GM23248 (cell line): ENCODE data around the gene RPRM. TPM values are rescaled to one million over a fixed set of nuclear protein-coding genes. Genes with fewer than 3 reads are reported as not detected.

Source experiments
- DNase-seq: peaks from one replicate; pipeline ENCODE4 v3.0.0-alpha.2; 2015
- H2AFZ ChIP-seq: fragments of 200-600 bp; sonication (generic); 2 replicates; pipeline ENCODE4 v1.6.1; 2016; ENCODE audit warnings: antibody characterized with exemption
- H3F3A ChIP-seq: fragments of 200-600 bp; sonication (generic); 2 replicates; pipeline ENCODE4 v1.6.1; 2016; ENCODE audit warnings: mild to moderate bottlenecking, antibody characterized with exemption, mixed run types; ENCODE audit not compliant: insufficient read depth
- H3K27ac ChIP-seq: fragments of 200-600 bp; sonication (generic); 2 replicates; pipeline ENCODE4 v1.5.1; 2016; ENCODE audit warnings: mild to moderate bottlenecking
- H3K27me3 ChIP-seq: fragments of 200-600 bp; sonication (generic); replicated peaks from 2 replicates; pipeline ENCODE4 v1.6.1; 2016; ENCODE audit warnings: mild to moderate bottlenecking; ENCODE audit not compliant: insufficient read depth
- H3K36me3 ChIP-seq: fragments of 200-600 bp; sonication (generic); 2 replicates; pipeline ENCODE4 v1.6.1; 2016; ENCODE audit warnings: low read depth, mild to moderate bottlenecking
- H3K4me1 ChIP-seq: fragments of 200-600 bp; sonication (generic); 2 replicates; pipeline ENCODE4 v1.6.1; 2016; ENCODE audit warnings: mild to moderate bottlenecking; ENCODE audit not compliant: insufficient read depth
- H3K4me2 ChIP-seq: fragments of 200-600 bp; sonication (generic); one replicate; pipeline ENCODE4 v1.6.1; 2016; ENCODE audit warnings: mild to moderate bottlenecking; ENCODE audit not compliant: unreplicated experiment
- H3K4me3 ChIP-seq: fragments of 200-600 bp; sonication (generic); 2 replicates; pipeline ENCODE4 v1.5.1; 2016; ENCODE audit warnings: mild to moderate bottlenecking
- H3K79me2 ChIP-seq: fragments of 200-600 bp; sonication (generic); 2 replicates; pipeline ENCODE4 v1.6.1; 2016; ENCODE audit warnings: mild to moderate bottlenecking; ENCODE audit not compliant: insufficient read depth
- H3K9ac ChIP-seq: fragments of 200-600 bp; sonication (generic); 2 replicates; pipeline ENCODE4 v1.6.1; 2016; ENCODE audit warnings: mild to moderate bottlenecking
- H3K9me2 ChIP-seq: fragments of 200-600 bp; sonication (generic); 2 replicates; pipeline ENCODE4 v1.6.1; 2016; ENCODE audit warnings: mixed run types, mild to moderate bottlenecking, moderate library complexity; ENCODE audit not compliant: insufficient read depth
- H3K9me3 ChIP-seq: fragments of 200-600 bp; sonication (generic); one replicate; pipeline ENCODE4 v1.6.1; 2017; ENCODE audit warnings: low read depth
- H4K20me1 ChIP-seq: fragments of 200-600 bp; sonication (generic); 2 replicates; pipeline ENCODE4 v1.6.0; 2016; ENCODE audit not compliant: insufficient read depth
- EZH2 ChIP-seq: fragments of 200-600 bp; sonication (generic); IDR thresholded peaks from 2 replicates; pipeline ENCODE4 v1.6.1; 2018; ENCODE audit warnings: antibody characterized with exemption, mild to moderate bottlenecking; ENCODE audit not compliant: insufficient read depth, poor library complexity, severe bottlenecking
- EZH2phosphoT487 ChIP-seq: fragments of 200-600 bp; sonication (generic); IDR thresholded peaks from 2 replicates; pipeline ENCODE4 v1.6.1; 2018; ENCODE audit warnings: antibody characterized with exemption, moderate library complexity, mild to moderate bottlenecking, low read depth; ENCODE audit not compliant: insufficient read depth
- WGBS, 2 experiments: methylation state at CpG; one replicate each; pipeline ENCODE4 v1.1.6; 2015 to 2017; ENCODE audit warnings: low lambda C conversion rate in 2 of 2, low coverage in 1 of 2; ENCODE audit errors: missing lambda C conversion rate in 2 of 2; 5-methylcytosine and 5-hydroxymethylcytosine counted together
- in situ Hi-C: fragments of 300-500 bp; cut with MboI; formaldehyde crosslinking; loops from 2 replicates; pipeline ENCODE4 v1.15.0; 2020
- polyA plus RNA-seq: library from polyadenylated mRNA; unstranded; fragments of >200 nt; fragmentation: Nextera tagmentation; extraction: Ambion mirVana; gene quantifications from 2 replicates; pipeline ENCODE4 v1.2.1, GENCODE V29; 2016
- total RNA-seq: library from RNA; depleted of rRNA; stranded (reverse); fragments of >200 nt; shearing (Covaris generic); gene quantifications from 2 replicates; pipeline ENCODE4 v1.2.3, GENCODE V29; 2014

The RPRM gene
- total and polyA plus RNA-seq, 2 experiments from 2014 or later = not detected

DNA sequence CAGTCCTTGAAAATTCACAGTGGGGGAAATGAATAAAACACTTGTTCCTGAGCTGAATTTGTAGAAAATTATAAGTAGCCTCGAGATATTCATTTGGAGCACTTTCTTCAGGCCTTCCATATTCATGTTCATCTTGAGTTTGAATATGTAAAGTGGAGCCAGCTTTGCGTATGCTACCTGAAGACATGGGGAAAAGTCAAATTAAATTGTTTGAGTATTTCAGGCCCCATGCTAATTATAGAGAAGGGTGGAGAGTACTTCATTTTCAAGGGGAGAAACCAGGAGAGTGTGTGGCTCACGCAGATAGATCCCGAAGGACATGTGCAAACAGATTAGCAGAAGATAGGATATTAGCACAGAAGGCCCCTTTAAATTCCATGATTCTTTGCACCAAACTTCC is 7.7 kb downstream of the RPRM start:
- in situ Hi-C loops = no loop called here
- no peak for TF ChIP-seq EZH2phosphoT487
- TF ChIP-seq EZH2 = no peak
- Histone ChIP-seq H3K9me3 (no peaks in the 10 kb centered on the region), H3K4me1 (no peaks in the 10 kb centered on the region), H3K4me3 (no peak overlapping the region), H3F3A (no peaks in the 10 kb centered on the region), H3K9me2 (no peaks in the 10 kb centered on the region), H3K79me2 (no peaks in the 10 kb centered on the region), H3K4me2 (no peak overlapping the region), H3K9ac (no peak overlapping the region), H3K36me3 (no peaks in the 10 kb centered on the region), H3K27ac (no peak overlapping the region), H3K27me3 (peaks cover 12% of the 10 kb centered on the region), H4K20me1 (no peaks in the 10 kb centered on the region), H2AFZ (no peak overlapping the region)
- 46 to 53% methylated on average over 4 of the region's 4 CpGs for WGBS, 2 experiments
- no peak for DNase-seq

DNA sequence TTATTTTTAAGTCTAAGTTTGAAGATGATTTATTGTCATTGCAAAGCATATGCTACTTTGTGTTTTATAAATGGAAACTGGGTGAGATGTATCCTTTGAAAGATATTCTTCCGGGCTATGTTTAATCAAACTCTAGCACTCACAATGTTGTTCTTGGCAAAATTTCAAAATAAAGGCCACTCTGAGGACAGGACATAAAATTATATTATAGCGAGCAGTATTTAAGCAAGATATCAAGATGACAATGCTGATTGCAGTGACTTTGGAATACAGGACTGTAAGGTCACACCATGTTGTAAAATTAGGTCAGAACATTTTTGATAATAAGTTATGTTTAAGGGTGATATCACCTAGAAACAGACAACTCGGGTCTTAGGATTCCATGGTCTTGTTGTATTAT is 14.2 kb downstream of the RPRM start:
- Histone ChIP-seq H3F3A (no peaks in the 10 kb centered on the region), H3K27ac (no peak overlapping the region), H2AFZ (no peak overlapping the region), H3K9me2 (no peaks in the 10 kb centered on the region), H3K9me3 (no peaks in the 10 kb centered on the region), H3K4me1 (no peaks in the 10 kb centered on the region), H3K36me3 (no peaks in the 10 kb centered on the region), H3K27me3 (no peaks in the 10 kb centered on the region), H3K4me3 (no peak overlapping the region), H3K79me2 (no peaks in the 10 kb centered on the region), H3K4me2 (no peak overlapping the region), H3K9ac (no peak overlapping the region), H4K20me1 (no peaks in the 10 kb centered on the region)
- no peak for TF ChIP-seq EZH2
- TF ChIP-seq EZH2phosphoT487 = no peak
- in situ Hi-C loops = no loop called here
- no peak for DNase-seq
- WGBS, 2 experiments = 38 to 42% methylated on average over 3 of the region's 3 CpGs

GRCh38 chr2:153462338-153462859 is 16.2 kb downstream of the RPRM start:
- Histone ChIP-seq H3K9ac (no peak overlapping the region), H2AFZ (no peak overlapping the region), H3K27me3 (no peaks in the 10 kb centered on the region), H4K20me1 (no peaks in the 10 kb centered on the region), H3F3A (no peaks in the 10 kb centered on the region), H3K27ac (no peak overlapping the region), H3K4me3 (no peak overlapping the region), H3K79me2 (no peaks in the 10 kb centered on the region), H3K9me2 (no peaks in the 10 kb centered on the region), H3K4me2 (no peak overlapping the region), H3K4me1 (no peaks in the 10 kb centered on the region), H3K36me3 (no peaks in the 10 kb centered on the region), H3K9me3 (no peaks in the 10 kb centered on the region)
- 41 to 49% methylated on average over 2 of the region's 2 CpGs for WGBS, 2 experiments
- no peak for DNase-seq
- TF ChIP-seq EZH2 = no peak
- in situ Hi-C loops = no loop called here

DNA sequence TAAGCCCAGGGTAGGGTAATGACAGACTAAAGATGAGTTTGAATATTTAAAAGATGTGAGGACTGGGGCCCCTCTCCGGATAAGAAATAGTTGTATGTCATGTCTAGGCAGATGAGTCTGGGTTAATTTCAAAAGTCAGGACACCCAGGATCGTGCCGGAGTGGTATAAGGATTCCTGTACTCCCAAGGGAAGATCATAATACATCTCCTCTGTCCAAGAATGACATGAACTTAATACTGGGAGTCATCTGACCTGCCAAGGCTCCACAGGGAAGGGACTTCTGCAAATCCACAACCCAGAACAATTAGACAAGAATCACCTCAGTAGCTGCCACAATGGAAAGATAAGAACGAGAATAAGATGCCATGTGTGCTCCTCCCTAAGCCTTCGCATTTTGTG is 17.1 kb downstream of the RPRM start:
- no peak overlapping the region for H3K4me3 ChIP-seq
- no peaks in the 10 kb centered on the region for H4K20me1 ChIP-seq
- H3K36me3 ChIP-seq = no peaks in the 10 kb centered on the region
- no peak overlapping the region for H2AFZ ChIP-seq
- no peaks in the 10 kb centered on the region for H3F3A ChIP-seq
- DNase-seq = no peak
- H3K79me2 ChIP-seq = no peaks in the 10 kb centered on the region
- H3K27ac ChIP-seq = no peak overlapping the region
- no peak for TF ChIP-seq EZH2
- no peak for TF ChIP-seq EZH2phosphoT487
- no peaks in the 10 kb centered on the region for H3K9me2 ChIP-seq
- no peak overlapping the region for H3K9ac ChIP-seq
- no peaks in the 10 kb centered on the region for H3K9me3 ChIP-seq
- in situ Hi-C loops = no loop called here
- no peaks in the 10 kb centered on the region for H3K27me3 ChIP-seq
- 13 to 14% methylated on average over 5 of the region's 5 CpGs for WGBS, 2 experiments
- H3K4me2 ChIP-seq = no peak overlapping the region
- no peaks in the 10 kb centered on the region for H3K4me1 ChIP-seq

GRCh38 chr2:153455861-153456260 is 22.7 kb downstream of the RPRM start:
- Histone ChIP-seq H3K36me3 (no peaks in the 10 kb centered on the region), H3K27ac (no peak overlapping the region), H3K4me1 (no peaks in the 10 kb centered on the region), H4K20me1 (no peaks in the 10 kb centered on the region), H2AFZ (no peak overlapping the region), H3F3A (no peaks in the 10 kb centered on the region), H3K9ac (no peak overlapping the region), H3K9me3 (no peaks in the 10 kb centered on the region), H3K79me2 (no peaks in the 10 kb centered on the region), H3K4me3 (no peak overlapping the region), H3K27me3 (no peaks in the 10 kb centered on the region), H3K9me2 (no peaks in the 10 kb centered on the region), H3K4me2 (no peak overlapping the region)
- DNase-seq = no peak
- WGBS, 2 experiments = 19 to 24% methylated on average over 8 of the region's 8 CpGs
- TF ChIP-seq EZH2 (no peak), EZH2phosphoT487 (no peak)
- in situ Hi-C loops = no loop called here
